COLO668 (cell line): ENCODE results near the gene BAZ1B.
A peak's percentile ranks its signal among the peaks of the same experiment; 100 is the strongest.
"Not testable (repeated sequence)": the region's sequence is repeated elsewhere in the genome, so short reads cannot be mapped to it uniquely, and the experiment has no call there.

ENCODE experiments used
- DNase-seq: peaks from one replicate; lab custom pipeline; 2025; ENCODE audit not compliant: unreplicated experiment; lab: John Stamatoyannopoulos, UW

The BAZ1B gene

DNA sequence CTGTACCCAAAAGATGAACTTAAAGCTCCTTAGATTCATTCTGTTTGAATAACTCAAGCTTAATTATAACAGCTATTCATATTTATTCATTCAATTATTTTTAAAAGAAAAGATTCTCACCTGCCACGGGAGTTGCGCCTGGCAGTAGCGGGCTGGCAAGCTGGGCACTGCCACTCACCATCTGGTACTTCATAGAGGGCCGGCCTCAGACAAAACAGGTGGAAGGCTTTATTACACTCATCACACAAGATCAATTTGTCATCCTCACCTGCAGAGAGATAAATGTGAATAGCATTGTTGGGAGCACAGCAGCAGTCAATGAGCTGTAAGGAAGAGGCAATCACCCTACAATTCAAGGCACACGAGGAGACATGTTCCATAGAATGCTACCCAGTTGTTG lies 72.7 kb downstream of the BAZ1B start:
- DNase-seq: peak; percentile 43

DNA sequence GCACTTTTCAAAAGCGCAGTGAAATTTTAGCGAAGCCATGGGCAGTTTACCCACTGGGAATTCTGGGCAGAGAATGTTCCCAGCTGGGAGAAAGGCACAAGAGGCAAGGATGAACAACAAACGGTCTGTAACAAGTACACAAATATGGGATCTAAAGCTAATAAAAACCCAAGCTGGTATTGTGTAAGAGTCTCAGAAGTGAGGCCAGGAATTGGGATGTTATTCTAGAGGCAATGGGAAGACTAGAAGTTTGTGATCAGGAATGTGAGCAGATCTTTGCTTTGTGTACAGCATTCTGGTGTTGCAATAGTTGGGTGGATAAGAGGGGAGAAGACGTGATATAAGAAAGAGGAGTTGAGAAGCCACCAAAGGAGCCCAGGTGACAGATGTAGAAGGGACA lies 73.5 kb downstream of the BAZ1B start:
- DNase-seq: no peak

DNA sequence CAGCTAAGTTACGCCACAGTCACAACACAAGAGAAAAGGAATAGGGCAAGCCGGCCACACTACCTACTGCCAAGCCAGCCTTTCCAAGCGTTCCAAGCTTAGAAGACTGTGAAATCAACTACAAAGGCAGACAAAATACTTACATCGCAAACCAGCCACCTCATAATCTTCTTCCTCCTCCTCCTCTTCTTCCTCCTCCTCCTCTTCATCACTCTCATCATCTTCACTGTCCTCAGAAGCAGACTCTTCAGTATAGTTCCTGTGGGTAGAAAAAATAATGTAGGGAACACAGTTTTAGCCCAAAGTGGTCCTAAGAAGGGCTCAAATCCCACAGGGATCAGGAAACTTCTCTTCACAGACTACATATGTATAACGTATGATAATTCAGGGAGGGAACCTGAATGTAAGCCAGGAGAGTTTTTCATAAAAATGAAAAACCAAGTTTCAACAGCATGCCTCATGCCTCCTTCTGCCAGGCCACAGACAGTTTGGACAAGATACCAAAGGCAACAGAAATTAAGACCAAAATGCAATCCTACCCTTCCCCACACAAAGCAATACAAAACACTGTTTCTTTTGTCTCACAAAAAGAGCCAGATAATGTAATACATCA lies 74.9 kb downstream of the BAZ1B start:
- no peak for DNase-seq

DNA sequence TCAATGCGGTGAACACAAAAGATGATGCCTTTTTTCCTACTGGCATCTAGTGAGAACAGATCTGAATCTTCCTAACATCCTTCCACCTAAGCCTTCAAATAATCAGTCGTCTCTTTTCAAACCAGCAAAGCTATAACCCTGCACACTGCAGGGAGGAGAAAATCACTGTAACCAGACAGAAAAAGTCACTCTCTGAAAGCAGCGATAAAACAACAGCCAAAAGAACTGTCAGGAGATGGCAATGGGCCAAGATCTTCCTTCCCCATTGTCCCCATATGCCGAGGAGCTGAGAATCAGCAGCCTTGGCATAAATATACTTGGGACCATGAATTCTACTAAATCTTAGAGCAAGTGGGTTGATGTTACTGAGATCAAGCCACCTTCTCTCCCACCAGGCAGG lies 75.4 kb downstream of the BAZ1B start:
- no peak for DNase-seq

DNA sequence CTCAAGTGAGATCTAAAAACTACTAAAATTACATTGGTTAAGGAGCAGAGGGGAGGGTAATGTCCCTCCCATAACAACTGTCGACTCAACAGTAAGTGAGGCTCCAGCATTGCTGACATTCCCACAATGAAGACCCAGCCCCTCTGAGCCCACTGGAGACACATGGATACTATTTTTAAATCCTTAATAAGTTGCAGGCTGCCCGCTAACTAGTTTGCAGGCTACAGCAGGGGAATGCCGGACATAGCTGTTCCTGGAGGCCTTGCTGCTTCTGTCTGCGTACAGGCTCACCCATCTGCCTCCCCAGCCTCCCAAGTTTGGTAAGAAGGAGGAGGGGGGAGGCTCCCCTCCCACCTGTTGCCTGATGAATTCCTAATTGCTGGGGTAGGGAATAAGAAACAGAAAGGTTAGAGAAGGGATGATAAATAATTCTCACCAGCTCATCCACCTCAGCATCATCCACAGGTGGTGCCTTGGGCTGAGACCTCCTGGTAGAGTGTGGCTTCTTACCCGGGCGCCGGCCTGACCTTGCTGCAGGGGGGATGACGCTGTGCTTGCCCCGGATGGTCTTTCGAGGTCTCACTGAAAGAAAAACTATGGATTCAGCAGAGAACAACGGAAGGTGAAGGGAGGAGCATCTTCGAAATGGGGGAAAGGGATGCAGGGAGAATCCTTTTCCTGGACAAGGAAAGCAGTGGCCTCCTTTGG lies 78.4 kb downstream of the BAZ1B start:
- no peak for DNase-seq

DNA sequence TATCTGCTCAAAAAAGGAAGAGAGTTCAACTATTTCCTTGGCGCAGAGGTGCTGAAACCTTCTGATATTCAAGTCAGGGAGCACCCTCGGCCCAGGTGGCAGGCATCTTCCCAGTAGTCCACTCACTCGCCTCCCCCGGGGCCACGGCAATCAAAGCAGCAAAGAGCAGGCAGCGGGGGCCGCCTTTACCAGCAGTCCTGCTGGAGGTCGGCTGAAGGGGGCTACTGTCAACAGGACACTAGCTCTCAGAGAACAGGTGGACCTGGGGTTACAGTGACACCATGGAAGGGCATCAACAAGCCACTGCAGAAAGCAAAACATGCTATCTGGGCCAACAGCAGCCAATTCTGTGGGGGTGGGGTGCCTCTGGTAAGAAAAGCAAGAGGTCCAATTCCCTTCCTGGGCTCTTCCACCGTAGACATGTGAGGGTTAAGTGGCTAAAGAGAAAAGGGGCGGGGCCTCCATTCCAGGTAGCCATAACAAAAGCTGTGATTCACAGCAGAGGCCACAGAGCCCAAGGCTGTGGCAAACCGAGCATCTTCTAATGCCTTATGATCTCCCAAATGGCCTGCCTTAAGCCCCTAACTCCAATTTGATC lies 79.1 kb downstream of the BAZ1B start:
- no peak for DNase-seq

DNA sequence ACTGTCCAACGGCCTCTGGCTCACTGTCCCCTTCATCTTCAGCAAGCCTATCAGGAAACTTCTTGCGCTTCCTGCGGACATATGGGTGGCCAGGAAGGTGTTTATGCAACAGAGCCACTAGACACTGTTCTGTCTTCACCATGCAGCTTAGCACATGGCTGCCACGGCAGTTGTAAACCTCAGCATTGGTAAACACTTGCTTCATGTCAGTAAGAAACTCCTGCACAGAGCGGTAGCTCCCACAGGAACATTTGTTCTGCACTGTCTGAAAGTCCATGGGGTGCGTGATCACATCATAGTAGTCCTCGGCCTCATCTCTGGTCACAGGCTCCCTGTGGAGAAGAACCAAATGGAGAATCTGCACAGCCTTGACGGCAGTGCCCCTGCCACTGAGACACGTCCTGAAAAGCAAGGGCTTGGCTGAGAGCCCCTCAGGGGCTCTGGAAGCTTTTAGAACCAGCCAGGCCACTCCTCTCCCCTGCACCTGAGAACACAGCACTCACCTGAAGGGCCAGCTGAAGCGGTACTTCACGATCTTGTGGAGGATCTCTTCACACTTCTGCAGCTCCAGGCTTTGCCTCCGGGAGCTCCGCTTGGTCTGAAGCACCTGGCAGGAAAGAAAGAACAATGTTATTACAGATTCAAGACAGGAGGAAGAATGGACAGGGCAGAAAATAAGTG lies 79.7 kb downstream of the BAZ1B start:
- no peak for DNase-seq

DNA sequence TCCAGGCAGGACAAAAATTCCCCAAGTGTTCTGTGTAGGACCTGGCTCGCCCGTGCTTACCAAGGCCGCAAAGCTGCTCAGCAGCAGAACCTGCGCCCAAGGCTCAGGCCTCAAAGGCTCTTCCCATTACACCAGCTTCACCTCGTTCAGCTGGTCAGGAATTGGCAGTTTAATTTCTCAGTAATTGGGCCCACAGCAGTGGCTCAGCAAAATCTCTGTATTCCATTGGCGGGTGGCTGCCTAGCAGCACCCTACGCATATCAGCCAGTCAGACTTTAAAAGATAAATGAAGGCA lies 82.7 kb downstream of the BAZ1B start:
- no peak for DNase-seq

DNA sequence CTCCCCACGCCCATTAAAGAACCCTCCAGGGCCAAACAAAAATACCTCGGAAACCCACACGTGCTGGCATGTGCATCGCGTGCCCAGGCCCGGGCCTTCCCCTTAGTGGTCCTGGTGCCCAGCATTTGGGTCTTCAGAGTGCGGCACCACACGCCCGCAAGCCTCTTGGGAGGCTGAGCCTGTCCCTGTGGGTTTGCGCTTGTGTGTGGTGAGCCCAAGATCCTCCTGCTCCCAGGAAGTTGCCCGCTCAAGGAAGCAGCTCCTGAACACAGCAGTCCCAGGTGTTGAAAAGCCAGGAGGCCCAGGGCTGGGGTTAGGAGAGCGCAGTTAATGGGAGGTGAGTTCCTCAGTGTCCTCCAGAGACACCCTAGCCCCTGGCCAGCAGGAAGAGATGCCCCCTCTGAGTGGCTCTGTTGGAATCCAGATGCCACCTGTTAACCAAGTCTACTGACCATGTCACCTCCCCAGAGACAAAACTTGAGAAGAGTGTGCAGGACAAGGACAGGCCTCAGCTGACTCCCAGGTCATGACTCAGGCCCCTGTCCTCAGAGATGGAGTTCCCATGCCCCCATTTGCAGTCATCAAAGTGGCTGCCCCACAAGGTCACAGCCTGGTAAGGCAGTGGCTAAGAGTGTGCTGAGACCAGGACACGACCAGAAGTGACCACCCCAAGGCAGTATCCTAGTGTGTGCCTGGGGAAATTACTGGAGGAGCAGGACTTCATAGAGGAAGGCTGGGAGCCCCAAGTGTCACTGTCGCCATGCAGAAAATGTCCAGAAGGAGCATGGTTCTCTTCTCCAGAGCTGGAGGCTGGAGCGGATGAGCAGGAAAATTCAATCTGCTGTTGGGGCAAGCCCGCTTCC lies 83.3 kb downstream of the BAZ1B start:
- DNase-seq: no peak

DNA sequence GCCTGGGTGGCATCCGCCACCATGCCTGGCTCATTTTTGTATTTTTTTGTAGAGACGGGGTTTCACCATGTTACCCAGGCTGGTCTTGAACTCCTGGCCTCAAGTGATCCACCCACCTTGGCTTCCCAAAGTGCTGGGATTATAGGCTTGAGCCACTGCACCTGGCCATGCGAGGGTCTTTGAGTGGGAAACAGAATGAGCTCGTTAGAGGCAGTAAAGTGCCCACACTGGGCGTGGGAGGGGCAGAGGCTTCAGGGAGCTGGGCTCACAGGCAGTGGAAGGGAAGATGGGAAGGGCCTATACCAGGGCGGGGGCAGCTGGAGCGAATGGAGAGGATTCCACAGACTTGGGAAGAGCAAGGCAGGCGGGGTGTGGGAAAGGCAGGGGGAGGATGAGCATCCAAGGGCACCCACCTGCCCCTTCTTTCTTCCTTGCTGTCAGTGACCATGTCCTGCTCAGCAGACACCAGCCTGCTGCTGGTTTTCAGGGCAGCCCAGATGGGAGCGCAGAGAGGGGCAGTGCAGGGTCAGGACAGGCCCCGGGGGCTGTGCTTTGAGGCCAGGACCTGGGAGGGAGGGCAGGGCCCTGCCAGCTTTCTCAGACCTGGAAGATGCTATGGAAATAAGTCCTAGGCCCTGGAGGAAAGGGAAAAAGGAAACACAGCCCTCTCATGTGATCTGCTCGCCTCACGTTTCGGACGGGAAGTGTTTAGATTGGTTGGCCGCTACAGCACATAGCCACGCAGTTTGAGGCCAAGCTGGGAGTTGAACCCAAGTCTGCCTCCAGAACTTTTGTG lies 84.3 kb downstream of the BAZ1B start:
- DNase-seq: no peak

DNA sequence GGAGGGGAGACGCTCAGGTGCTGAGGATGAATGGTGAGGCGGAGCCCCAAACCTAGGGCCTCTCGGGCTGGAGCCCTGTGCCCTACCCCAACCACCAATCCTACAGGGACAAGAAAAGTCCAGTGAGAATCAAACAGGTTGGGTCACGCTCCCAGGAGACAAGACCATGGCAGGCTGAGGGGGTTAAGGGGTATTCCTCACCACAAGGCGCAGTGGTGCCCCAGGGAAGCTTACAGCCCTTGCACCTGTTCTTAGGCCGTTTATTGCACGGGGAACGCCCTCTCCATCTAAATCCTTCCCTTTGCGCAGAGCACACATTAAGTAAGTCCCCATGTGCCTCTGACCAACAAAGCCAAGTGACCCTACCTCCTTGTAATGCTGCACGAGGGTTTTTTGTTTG lies 85.0 kb downstream of the BAZ1B start:
- no peak for DNase-seq

DNA sequence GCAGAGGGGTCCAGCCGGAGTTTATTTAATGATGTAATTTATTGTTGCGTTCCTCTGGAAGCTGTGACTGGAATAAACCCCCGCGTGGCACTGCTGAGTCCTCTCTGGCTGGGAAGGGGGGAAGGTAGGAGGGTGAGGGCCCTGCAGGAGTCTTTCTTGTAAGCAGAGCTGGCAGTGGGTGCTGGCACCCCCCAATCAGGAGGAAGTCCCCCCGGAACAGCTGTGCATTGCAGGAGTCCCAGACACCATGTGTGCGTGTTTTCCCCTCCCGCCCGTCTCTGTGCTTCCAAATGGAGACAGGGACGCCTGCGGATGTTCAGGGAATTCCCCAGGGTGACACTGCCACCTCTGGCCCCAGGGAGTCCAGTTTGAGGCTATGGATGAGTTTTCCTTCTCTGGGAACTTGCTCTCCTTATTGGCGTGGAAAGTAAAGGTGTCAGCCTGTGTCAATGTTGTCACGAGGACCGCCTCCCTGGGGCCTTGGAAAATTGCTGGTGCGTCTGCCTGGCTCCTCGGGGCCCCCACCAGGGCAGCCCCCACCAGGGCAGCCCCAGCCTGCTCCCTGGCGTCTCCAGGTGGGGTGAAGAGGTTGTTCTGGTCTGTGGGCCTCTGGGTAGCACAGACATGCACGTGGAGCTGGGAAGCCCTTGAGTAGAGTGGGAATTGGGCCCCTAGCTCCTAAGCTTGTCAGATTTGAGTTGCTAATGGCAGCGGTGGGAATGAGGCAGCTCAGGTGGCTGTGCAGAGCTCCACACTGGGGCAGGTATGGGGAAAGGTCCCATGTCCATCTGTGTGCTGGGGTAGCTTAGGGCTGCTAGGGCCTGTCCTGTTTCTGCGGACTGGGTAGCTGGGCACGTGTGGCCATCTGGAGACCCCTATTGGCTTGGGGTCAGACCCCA lies 85.8 kb downstream of the BAZ1B start:
- DNase-seq: peak; percentile 58

DNA sequence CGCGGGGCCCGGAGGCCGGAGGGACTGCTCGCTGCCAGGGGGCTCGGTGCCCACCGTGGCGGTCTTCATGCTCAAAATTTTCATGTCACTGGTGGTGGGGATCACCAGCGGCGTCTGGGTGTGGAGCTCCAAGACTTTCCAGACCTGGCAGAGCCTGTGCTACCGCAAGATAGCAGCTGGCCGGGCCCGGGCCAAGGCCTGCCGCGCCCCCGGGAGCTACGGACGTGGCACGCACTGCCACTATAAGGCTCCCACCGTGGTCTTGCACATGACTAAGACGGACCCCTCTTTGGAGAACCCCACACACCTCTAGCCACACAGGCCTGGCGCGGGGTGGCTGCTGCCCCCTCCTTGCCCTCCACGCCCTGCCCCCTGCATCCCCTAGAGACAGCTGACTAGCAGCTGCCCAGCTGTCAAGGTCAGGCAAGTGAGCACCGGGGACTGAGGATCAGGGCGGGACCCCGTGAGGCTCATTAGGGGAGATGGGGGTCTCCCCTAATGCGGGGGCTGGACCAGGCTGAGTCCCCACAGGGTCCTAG lies 86.6 kb downstream of the BAZ1B start:
- no peak for DNase-seq

DNA sequence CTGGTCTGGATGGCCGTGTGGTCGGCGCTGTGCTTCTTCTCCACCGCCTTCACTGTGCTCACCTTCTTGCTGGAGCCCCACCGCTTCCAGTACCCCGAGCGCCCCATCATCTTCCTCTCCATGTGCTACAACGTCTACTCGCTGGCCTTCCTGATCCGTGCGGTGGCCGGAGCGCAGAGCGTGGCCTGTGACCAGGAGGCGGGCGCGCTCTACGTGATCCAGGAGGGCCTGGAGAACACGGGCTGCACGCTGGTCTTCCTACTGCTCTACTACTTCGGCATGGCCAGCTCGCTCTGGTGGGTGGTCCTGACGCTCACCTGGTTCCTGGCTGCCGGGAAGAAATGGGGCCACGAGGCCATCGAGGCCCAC lies 87.4 kb downstream of the BAZ1B start:
- no peak for DNase-seq

DNA sequence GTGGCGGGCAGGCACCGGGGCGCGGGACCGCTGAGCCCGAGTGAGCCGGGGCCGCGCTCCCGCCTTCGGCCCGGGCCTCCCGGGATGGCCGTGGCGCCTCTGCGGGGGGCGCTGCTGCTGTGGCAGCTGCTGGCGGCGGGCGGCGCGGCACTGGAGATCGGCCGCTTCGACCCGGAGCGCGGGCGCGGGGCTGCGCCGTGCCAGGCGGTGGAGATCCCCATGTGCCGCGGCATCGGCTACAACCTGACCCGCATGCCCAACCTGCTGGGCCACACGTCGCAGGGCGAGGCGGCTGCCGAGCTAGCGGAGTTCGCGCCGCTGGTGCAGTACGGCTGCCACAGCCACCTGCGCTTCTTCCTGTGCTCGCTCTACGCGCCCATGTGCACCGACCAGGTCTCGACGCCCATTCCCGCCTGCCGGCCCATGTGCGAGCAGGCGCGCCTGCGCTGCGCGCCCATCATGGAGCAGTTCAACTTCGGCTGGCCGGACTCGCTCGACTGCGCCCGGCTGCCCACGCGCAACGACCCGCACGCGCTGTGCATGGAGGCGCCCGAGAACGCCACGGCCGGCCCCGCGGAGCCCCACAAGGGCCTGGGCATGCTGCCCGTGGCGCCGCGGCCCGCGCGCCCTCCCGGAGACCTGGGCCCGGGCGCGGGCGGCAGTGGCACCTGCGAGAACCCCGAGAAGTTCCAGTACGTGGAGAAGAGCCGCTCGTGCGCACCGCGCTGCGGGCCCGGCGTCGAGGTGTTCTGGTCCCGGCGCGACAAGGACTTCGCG lies 88.0 kb downstream of the BAZ1B start:
- DNase-seq: peak; percentile 75

DNA sequence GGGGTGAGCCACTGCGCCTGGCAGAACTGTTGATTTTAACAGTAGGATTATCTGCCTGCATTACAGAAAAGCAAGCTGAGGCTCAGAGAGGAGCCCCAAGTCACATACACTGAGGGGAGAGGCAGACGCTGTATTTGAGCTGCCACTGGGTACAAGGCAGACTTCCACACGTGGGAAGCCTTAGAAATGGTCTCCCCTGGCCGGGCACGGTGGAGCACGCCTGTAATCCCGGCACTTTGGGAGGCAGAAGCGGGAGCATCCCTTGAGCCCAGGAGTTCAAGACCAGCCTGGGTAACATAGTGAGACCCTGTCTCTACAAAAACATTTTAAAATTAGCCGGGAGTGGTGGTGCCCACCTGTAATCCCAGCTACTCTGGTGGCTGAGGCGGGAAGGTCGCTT lies 89.4 kb downstream of the BAZ1B start:
- no peak for DNase-seq

DNA sequence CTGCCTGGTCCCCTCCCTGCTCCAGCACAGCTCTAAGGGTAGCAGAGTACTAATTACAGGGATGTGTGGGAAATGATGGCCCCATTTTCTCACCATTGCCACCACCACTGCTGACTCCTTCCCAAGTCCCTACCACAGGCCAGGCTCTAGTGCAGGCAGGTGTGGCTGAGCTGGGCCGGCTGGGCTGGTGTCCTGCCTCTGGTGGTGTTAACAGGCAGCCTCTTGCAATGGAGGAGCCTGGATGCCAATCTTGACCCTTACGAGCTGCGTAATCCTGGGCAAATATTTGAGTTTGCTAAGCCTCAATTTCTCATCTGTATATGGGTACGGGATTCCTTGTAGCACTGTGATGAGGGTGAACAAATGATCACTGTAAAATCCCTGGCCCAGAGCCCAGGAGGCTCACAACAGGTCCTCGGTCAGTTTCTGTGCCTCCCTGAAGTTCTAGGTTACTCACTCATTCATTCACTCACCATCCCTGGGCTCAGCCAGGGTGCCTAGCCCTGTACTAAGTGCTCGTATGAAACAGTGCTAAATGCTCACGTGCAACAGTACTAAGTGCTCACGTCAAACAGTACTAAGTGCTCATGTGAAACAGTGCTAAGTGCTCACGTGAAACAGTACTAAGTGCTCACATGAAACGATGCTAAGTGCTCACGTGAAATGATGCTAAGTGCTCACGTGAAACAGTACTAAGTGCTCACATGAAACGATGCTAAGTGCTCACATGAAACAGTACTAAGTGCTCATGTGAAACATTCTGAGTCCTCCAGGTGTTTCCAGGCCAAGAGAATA lies 90.9 kb downstream of the BAZ1B start:
- DNase-seq: peak; percentile 13

DNA sequence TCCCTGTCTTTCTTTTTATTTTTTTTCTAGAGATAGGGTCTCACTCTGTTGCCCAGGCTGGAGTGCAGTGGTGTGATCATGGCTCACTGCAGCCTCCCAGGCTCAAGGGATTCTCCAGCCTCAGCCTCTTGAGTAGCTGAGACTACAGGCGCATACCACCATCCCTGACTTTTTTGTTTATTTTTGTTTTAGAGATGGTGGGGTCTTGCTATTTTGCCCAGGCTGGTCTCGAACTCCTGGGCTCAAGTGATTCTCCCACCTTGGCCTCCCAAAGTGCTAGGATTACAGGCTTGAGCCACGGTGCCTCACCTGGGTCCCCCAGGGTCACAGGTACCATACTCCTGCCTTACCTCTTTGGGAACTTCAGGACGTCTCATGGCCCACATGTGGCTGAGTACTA lies 91.6 kb downstream of the BAZ1B start:
- DNase-seq: not testable (repeated sequence)
